Renal pelvis (tissue), 4 donors: ENCODE measurements around the gene CHM. TPM values are rescaled to one million over a fixed set of nuclear protein-coding genes. Genes with fewer than 3 reads are reported as not detected.
"Not testable (repeated sequence)": the region's sequence is repeated elsewhere in the genome, so short reads cannot be mapped to it uniquely, and the experiment has no call there.

ENCODE experiments used
- DNase-seq: peaks from one replicate; pipeline ENCODE4 v3.0.0-alpha.2; 2013
- polyA plus RNA-seq, 3 donors: library from polyadenylated mRNA; unstranded; fragments of 120-200 nt; gene quantifications; one replicate each; pipeline ENCODE4 v1.2.1, GENCODE V29; 2013; ENCODE audit not compliant: insufficient read length in 3 of 3

Gene CHM
- polyA plus RNA-seq, 3 donors, result 22.2 to 28.1 (median 27.8) TPM

DNA sequence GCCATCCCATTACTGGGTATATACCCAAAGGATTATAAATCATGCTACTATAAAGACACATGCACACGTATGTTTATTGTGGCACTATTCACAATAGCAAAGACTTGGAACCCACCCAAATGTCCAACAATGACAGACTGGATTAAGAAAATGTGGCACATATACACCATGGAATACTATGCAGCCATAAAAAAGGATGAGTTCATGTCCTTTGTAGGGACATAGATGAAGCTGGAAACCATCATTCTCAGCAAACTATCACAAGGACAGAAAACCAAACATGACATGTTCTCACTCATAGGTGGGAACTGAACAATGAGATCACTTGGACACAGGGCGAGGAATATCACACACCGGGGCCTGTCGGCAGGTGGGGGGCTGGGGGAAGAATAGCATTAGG is 39.5 kb downstream of the CHM start:
- DNase-seq, result not testable (repeated sequence)

GRCh38 chrX:86002076-86002896 is 45.1 kb downstream of the CHM start:
- DNase-seq, result no peak

- DNase-seq, result no peak
Measured at GRCh38 chrX:85998954-85999353, 48.4 kb downstream of the CHM start.

- no peak for DNase-seq
Measured at GRCh38 chrX:85996555-85996954, 50.8 kb downstream of the CHM start.

DNA sequence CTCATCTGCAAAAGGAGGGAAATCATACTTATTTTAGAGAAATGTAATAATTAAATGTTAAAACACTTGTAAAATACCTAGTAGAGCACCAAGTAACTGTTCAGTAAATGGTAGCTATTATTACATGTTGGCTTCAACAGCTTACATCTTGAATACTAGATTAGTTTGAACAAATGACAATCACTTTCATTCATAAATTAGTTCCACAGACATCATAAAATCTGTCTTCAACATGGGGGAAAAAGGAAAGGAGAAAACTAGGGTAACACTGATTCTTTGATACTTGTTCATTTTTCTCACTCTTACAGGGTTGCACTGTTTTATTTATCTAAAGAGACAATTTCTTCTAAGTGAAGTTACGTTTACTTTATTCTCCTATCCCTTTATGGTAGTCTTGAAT is 51.7 kb downstream of the CHM start:
- no peak for DNase-seq

DNA sequence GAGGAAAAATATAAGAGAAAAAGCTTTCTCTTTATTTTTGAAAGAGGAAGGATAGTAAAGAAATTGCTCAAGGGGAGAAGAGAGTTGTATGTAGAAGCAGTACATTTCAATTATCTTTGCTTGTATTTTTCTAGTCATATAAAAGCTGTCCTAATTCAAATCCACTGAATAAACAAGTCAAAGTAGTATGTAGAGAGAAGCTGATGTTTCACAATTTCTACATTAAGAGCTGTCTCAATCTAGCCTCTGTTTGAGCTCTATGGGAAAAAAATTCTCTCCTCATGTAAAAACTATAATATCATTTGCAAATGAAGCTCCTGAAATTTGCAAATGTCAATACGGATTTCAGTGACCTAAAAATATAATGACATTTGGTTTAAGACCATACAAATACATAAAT is 52.6 kb downstream of the CHM start:
- no peak for DNase-seq

GRCh38 chrX:85994228-85994627 is 53.1 kb downstream of the CHM start:
- DNase-seq, result no peak

DNA sequence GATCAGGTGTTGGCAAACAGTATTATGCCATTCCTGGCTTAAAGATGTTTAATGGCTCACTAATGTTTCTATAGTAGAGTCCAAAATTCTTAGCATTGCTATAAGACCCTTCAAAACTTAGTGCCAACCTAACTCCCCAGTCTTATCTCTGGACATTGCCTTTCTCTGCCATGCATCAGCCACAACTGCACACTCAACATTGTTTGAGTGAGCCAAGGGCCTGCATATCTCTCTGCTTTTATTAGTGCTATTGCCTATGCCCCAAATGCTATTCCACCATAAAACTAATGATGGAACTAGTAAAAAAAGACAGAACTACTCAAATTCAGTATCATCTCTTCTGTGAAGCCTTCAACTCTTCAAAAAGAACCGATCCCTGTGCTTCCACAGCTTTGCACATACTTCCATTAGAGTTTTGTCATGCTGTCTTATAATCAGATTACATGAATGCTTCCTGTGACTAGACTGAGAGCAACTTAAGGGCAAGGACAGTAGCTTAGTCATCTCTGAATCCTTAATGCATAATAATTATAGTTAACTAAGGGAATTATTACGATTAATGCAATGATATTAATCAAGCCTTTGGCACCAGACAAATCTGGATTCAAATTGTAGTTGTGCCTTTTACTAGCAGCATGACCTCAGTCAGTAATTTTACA is 53.7 kb downstream of the CHM start:
- DNase-seq, result no peak

DNA sequence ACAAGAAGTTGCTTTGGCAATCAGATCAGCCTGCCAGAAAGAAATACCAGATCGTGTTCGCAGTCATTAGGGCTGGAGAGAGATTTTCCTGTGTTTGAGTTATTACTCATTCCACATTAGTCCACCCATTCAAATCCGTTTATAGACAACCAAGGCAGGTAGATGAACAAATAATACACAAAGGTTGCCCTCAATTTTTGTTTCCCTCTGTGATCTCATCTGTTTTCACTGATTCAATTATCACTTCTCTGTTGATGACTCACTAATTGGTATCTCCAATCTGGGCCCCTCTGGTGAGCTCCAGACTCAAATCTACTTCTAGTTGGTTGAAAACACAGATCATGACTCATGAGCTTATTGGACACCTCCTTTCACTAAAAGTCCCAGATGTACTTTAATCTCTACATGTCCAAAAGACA is 54.5 kb downstream of the CHM start:
- DNase-seq, result no peak

DNA sequence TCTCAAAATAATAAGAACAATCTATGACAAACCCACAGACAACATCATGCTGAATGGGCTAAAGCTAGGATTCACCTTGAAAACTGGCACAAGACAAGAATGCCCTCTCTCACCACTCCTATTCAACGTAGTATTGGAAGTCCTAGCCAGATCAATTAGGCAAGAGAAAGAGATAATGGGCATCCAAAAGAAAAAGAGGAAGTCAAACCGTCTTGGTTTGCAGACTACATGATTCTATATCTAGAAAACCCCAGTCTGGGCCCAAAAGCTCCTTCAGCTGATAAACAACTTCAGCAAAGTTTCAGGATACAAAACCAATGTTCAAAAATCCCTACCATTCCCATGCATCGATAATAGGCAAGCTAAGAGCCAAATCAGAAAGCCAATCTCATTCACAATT is 59.0 kb downstream of the CHM start:
- DNase-seq, result no peak

DNA sequence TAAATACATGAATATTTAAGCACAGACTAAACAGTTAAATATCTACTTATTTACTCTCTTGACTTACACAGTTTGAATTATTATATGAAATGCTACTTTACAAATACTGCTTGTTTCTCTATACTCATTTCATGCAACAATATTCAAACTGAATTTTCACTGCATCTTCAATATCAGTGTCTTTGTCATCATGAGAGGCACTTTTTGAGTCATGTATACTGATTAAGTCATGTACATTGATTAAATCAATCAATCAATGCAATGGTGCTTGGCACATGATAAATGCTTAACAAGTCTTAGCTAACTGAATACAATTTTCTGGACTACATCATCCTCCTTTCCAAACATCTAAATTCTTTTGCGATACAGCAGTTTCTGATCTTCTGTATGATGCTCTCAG is 67.1 kb downstream of the CHM start:
- DNase-seq, result no peak

- DNase-seq, result no peak
Measured at GRCh38 chrX:85977218-85977617, 70.1 kb downstream of the CHM start.

GRCh38 chrX:85972351-85972750 is 75.0 kb downstream of the CHM start:
- DNase-seq, result not testable (repeated sequence)

DNA sequence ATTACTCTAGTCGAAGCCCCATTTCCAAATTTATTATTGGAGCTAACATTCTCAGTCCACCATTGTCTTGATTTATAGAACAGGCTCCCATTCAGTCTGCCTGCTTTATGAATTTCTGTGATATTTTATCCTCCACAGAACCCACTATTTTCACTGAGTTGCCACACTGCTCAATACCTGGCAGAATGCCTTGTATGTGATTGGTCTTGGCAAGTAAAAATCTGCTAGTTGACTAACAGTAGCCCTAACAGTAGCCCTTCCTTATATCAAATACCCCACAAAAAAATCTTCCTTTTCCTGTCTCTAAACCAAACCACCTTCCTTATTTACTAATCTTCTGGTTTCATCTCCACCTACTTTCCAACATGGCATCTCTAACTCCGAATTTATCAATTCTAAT is 82.6 kb downstream of the CHM start:
- DNase-seq, result no peak

- DNase-seq, result no peak
Measured at GRCh38 chrX:85963736-85964135, 83.6 kb downstream of the CHM start.

- no peak for DNase-seq
Measured at GRCh38 chrX:85955510-85955909, 91.8 kb downstream of the CHM start.

DNA sequence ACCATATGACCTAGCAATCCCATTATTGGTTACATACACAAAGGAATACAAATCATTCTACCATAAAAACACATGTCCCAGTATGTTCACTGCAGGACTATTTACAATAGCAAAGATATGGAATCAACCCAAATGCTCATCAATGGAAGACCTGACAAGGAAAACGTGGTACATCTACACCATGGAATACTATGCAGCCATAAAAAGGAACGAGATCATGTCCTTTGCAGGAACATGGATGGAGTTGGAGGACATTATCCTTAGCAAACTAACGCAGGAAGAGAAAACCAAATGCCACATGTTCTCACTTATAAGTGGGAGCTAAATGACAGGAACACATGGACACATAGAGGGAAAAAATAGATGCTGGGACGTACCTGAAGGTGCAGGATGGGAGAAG is 102.6 kb downstream of the CHM start:
- DNase-seq, result not testable (repeated sequence)

DNA sequence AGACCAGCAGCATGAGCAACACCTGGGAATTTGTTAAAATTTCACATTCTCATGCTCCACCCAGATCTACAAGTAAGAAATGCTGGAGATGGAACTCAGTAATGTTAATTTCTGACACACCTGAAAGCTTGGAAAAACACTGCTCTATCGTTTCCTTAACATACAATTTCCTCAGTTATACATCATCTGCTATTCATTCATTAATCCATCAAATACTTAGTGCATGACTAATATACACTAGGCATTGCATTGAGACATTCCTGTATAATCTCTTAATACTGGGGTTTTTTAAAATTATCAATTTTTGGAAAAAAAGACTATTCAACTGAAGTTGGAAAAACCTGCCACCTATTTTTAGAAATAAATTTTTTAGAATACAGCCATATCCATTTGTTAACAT is 106.1 kb downstream of the CHM start:
- DNase-seq, result no peak

DNA sequence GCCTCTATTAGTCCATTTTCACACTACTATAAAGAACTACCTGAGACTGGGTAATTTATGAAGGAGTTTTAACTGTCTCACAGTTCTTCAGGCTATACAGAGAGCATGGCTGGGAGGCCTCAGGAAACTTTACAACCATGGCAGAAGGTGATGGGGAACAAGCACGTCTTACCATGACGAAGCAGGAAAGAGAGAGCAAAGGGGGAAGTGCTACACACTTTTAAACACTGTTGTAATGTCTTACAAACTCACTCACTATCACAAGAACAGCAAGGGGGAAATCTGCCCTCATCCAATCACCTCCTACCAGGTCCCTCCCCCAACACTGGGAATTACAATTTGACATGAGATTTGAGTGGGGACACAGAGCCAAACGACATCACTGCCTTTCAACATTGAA is 107.4 kb downstream of the CHM start:
- DNase-seq, result not testable (repeated sequence)

DNA sequence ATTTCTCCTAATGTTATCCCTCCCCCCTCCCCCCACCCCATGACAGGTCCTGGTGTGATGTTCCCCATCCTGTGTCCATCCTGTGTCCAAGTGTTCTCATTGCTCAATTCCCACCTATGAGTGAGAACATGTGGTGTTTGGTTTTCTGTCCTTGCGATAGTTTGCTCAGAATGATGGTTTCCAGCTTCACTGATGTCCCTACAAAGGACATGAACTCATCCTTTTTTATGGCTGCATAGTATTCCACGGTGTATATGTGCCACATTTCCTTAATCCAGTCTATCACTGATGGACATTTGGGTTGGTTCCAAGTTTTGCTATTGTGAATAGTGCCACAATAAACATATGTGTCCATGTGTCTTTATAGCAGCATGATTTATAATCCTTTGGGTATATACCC is 113.0 kb downstream of the CHM start:
- DNase-seq, result not testable (repeated sequence)

- no peak for DNase-seq
Measured at GRCh38 chrX:85930099-85930498, 117.3 kb downstream of the CHM start.

GRCh38 chrX:85928606-85929005 is 118.8 kb downstream of the CHM start:
- no peak for DNase-seq

GRCh38 chrX:85927740-85928139 is 119.6 kb downstream of the CHM start:
- DNase-seq, result no peak

GRCh38 chrX:85922821-85923220 is 124.5 kb downstream of the CHM start:
- no peak for DNase-seq
